NT2/D1 (cell line): ENCODE data around the gene PDIK1L.

ENCODE experiments used
- SUZ12 ChIP-seq: IDR thresholded peaks from 2 replicates; pipeline ENCODE4 v1.6.1; 2011; ENCODE audit not compliant: insufficient read length, insufficient read depth; ENCODE audit errors: extremely low read depth
- YY1 ChIP-seq: IDR thresholded peaks from 2 replicates; pipeline ENCODE4 v1.6.1; 2011; ENCODE audit not compliant: insufficient read length, insufficient read depth

DNA sequence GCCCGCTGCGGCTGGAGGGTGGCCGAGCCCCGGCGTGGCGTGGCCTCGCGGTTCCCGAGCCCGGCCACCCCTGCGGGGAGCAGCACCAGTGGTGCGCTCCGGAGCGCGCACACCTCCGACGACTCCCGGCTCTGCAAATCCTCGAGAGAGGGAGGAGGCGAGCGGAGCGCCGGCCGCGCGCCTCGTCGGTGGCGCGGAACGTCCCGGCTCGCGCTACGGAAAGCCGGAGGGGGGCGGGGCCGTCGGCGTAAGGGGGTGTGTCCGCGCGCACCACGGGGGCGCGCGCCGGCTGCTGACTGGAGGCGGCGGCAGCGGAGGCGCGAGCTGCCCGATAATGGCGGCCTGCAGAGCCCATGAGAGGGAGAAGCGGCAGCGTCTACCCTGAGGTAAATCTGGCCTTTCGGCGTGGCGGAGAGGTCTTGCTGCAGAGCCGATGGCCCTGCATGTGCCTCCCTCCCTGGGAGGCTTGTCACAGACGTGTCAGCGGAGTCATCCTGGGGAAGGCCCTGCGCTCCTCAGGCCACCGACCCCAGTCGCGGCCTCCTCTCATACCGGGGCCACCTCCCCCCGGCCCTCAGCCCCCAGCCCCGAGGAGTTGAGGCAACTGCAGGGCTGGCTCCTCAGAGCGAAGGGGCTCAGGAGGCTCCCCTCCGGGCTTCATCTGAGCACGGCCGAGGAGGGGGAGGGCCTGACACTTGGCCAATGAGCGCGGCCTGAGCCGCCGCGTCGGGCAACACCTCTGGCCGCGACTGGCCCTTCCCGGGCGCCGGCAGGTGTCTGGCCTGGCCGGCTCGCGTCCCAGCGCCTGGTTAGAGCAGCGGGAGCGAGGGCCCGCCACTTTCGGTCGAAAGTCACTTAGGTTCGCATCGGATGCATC lies at the start of gene PDIK1L:
- TF ChIP-seq YY1, result peak; percentile 73
- no peak for TF ChIP-seq SUZ12
